HG03064 (cell line): ENCODE data around the gene C1QL4.
A peak's percentile ranks its signal among the peaks of the same experiment; 100 is the strongest.
"Not testable (repeated sequence)": the region's sequence is repeated elsewhere in the genome, so short reads cannot be mapped to it uniquely, and the experiment has no call there.

Source experiments
- ATAC-seq: cut with Tn5 transposase; IDR thresholded peaks from one replicate; pipeline ENCODE4 v1.9.1; 2021; ENCODE audit warnings: low read depth; ENCODE audit not compliant: unreplicated experiment

The C1QL4 gene

GRCh38 chr12:49334681-49335080 lies 2.3 kb downstream of the C1QL4 start:
- ATAC-seq, result no peak

DNA sequence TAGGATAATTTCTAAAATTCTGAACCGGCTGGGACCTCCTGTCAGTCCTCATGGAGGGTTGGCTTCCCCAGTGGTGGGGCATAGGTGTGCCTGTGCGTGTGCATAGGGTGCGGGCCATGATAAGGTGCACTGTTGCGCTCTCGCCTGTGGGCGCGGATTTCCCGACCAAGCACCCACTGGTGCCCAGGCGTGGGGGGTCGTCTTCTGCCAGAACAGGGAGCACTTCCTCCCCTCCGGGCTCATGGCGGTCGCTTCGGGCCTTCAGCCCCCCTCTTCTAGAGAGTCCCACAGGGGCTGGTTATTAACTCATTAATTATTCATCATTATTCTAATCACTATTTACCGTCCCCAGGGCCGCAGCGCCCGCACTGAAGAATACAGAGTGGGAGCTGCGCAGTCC lies 2.8 kb downstream of the C1QL4 start:
- ATAC-seq, result no peak

- not testable (repeated sequence) for ATAC-seq
These were observed 3.2 kb downstream of the C1QL4 start for GRCh38 chr12:49333778-49334177.

DNA sequence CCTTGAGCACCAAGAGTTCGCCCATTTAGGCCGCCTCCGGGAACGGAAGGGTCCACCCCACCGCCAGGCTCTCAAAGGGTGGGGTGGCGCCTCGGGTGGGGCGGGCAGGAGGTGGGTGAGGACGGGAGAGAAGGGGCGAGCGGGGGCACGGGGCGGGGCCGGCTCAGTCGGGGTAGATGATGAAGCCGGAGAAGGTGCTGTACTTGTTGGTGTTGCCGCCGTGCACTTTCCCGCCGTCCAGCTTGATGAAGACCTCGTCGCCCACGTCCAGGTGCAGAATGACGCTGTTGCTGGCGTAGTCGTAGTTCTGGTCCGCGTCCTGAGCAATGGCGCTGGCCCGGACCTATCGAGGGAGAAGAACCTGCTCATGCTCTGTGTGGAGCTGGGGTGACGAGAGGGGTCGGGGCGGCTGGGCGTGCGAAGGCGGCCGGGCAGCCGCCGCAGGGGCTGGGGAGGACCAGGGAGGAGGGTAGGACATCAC lies 4.1 kb downstream of the C1QL4 start:
- ATAC-seq, result no peak

DNA sequence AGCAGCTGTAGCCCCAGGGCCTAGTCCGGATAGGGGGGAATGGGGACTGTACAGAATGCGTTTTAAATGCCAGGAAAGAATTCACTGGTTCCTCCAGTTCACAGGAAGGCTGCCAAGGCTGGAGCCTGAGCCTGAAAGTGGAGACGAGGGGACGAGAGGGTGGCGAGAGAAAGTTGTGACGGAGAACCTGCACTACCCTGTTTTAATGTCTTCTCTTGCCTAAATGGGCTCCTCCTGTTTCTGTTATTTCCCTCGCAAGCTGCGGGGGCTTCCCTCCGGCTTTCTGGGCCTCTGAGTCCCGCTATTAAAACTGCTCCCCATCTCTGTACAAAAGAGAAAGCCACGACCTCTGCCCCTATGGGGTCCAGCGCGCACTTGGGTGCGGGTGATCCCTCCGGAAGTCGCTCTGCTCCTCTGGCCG lies 4.5 kb downstream of the C1QL4 start:
- ATAC-seq, result no peak

DNA sequence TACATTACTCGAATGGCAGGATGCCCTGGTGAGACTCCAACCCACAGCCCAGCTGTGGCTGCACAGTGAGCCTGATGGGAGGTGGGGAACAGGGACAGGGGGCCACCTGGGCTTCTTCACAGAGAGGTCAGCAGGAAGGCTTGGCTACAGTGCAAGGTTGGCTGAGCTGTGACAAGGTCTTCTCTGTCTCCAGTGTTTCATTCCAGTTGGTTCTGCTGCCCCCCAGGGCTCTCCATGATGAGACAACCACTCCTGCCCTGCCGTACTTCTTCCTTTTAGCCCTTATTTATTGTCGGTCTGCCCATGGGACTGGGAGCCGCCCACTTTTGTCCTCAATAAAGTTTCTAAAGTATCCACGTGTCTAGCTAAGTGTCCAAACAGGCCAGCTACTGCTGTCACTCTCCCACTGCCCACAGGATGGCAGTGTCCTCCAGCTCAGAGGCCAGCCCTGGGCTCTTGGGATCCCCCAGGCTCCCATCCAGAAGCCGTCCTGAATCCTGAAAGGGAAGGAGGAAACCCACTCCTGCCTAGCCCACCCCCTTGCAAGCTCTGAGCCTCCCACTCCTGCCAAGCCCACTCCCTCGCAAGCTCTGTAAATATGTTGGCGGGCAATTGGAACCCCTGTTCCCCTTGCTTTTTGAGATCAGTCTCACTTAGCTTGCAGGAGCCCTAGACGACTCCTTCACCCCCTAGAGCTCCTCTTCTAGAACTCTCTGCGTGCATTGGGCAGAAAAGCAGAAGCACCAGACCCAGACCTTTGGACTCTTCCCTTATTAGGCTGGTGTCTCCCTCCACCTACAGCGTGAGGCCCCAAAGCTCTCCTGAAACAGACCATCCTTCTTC lies 5.4 kb downstream of the C1QL4 start:
- ATAC-seq, result no peak

GRCh38 chr12:49330631-49331379 lies 6.2 kb downstream of the C1QL4 start:
- ATAC-seq, result no peak

- no peak for ATAC-seq
These were observed 6.9 kb downstream of the C1QL4 start for GRCh38 chr12:49330032-49330619.

- no peak for ATAC-seq
These were observed 8.2 kb downstream of the C1QL4 start for GRCh38 chr12:49328816-49329215.

- no peak for ATAC-seq
These were observed 9.1 kb downstream of the C1QL4 start for GRCh38 chr12:49327887-49328286.

DNA sequence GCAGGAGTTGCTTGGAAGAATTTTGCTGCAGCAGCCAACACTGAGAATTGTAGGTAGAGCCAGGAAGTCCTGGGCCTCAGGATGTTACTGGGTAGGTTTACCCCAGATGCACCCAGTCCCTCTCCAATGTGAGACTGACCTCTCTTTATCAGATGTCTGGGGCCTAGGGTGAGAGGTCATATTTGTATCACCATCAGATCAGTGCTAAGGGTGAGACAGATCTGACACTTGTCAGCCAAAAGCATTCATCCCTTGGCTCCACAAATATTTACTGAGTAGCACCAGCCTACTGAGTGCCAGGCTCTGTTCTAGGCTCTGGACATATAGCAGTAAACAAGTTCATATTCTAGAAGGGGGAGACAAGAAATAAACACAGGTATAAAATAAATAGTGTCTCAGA lies 9.6 kb downstream of the C1QL4 start:
- ATAC-seq, result no peak

- no peak for ATAC-seq
These were observed 11.4 kb downstream of the C1QL4 start for GRCh38 chr12:49325606-49326005.

DNA sequence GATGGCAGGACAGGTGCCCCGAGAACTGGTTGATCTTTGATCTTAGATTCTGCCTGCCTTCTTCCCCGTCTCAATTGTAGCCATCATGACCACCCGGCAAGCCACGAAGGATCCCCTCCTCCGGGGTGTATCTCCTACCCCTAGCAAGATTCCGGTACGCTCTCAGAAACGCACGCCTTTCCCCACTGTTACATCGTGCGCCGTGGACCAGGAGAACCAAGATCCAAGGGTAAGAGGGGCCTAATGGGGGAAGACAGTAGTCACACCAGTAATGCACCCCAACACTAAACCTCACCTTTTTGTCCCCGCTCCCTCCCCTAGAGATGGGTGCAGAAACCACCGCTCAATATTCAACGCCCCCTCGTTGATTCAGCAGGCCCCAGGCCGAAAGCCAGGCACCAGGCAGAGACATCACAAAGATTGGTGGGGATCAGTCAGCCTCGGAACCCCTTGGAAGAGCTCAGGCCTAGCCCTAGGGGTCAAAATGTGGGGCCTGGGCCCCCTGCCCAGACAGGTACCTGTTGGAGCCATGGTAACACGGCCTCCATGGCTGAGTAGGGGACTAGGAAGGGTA lies 13.4 kb downstream of the C1QL4 start:
- no peak for ATAC-seq

- peak; percentile 96 for ATAC-seq
These were observed 14.1 kb downstream of the C1QL4 start, which contains the start of gene TROAP for GRCh38 chr12:49322708-49323523. Gene TROAP (plus strand): TSS chr12:49323255. CDS start chr12:49323609, 354 bp downstream.

- ATAC-seq, result no peak
These were observed 14.7 kb downstream of the C1QL4 start for GRCh38 chr12:49322367-49322707.

GRCh38 chr12:49320411-49321103 lies 16.4 kb downstream of the C1QL4 start:
- ATAC-seq, result not testable (repeated sequence)

GRCh38 chr12:49317118-49317517 lies 19.9 kb downstream of the C1QL4 start:
- ATAC-seq, result not testable (repeated sequence)

DNA sequence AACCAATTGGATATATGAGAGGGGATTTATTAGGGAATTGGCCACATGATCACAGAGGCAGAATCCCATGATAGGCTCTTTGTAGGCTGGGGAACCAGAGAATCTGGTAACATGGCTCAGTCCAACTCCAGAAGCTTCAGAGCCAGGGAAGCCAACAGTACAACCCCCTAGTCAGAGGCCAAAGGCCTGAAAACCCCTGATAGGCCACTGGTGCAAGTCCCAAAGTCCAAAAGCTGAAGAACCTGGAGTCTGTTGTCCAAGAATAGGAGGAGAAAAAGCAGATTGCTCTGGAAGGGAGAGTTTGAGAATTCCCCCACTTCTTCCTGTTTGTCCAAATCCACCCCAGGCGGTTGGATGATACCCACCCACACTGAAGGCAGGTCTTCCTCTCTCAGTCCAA lies 22.2 kb downstream of the C1QL4 start:
- no peak for ATAC-seq

GRCh38 chr12:49310451-49311000 lies 26.5 kb downstream of the C1QL4 start:
- ATAC-seq, result not testable (repeated sequence)
